Trophoblast cell (in vitro differentiated cells and primary cell): ENCODE data around the gene MTCH1.

Source experiments
- DNase-seq, 2 donors: peaks; one replicate each; pipeline ENCODE4 v3.0.0-alpha.2; 2016
- H2AFZ ChIP-seq: 2 replicates; pipeline ENCODE4 v1.6.1; 2013; ENCODE audit warnings: low read length, moderate library complexity, mild to moderate bottlenecking; ENCODE audit not compliant: insufficient read depth, poor library complexity
- H2AK5ac ChIP-seq: 2 replicates; pipeline ENCODE4 v1.6.1; 2013; ENCODE audit warnings: mild to moderate bottlenecking, low read length
- H2BK120ac ChIP-seq: 2 replicates; pipeline ENCODE4 v1.6.1; 2013; ENCODE audit warnings: low read length, mild to moderate bottlenecking, moderate library complexity; ENCODE audit not compliant: insufficient read depth, poor library complexity
- H2BK12ac ChIP-seq: 2 replicates; pipeline ENCODE4 v1.6.1; 2013; ENCODE audit warnings: mild to moderate bottlenecking, low read length, moderate library complexity
- H2BK5ac ChIP-seq: 2 replicates; pipeline ENCODE4 v1.6.1; 2013; ENCODE audit warnings: low read length, low read depth, moderate library complexity, mild to moderate bottlenecking; ENCODE audit not compliant: poor library complexity
- H3K14ac ChIP-seq: 2 replicates; pipeline ENCODE4 v1.6.1; 2013; ENCODE audit warnings: mild to moderate bottlenecking, low read length
- H3K18ac ChIP-seq: 2 replicates; pipeline ENCODE4 v1.6.1; 2013; ENCODE audit warnings: mild to moderate bottlenecking, low read length
- H3K23ac ChIP-seq: 2 replicates; pipeline ENCODE4 v1.6.1; 2013; ENCODE audit warnings: low read length
- H3K27ac ChIP-seq: 2 replicates; pipeline ENCODE4 v1.5.1; 2013; ENCODE audit warnings: low read depth, mild to moderate bottlenecking, inconsistent platforms, low read length, moderate library complexity
- H3K27me3 ChIP-seq: 2 replicates; pipeline ENCODE4 v1.6.1; 2013; ENCODE audit warnings: inconsistent platforms, mild to moderate bottlenecking, low read length, moderate library complexity; ENCODE audit not compliant: insufficient read depth
- H3K36me3 ChIP-seq, 2 experiments: 1 replicate in 1 of 2; 2 replicates in 1 of 2; pipeline ENCODE4 v1.6.1; 2013; ENCODE audit warnings: low read length in 2 of 2, mild to moderate bottlenecking in 2 of 2, moderate library complexity in 1 of 2; ENCODE audit not compliant: insufficient read depth in 2 of 2, control insufficient read depth in 1 of 2
- H3K4ac ChIP-seq: 2 replicates; pipeline ENCODE4 v1.6.1; 2013; ENCODE audit warnings: low read depth, mild to moderate bottlenecking, low read length, moderate library complexity
- H3K4me1 ChIP-seq, 2 experiments: 1 replicate in 1 of 2; 2 replicates in 1 of 2; pipeline ENCODE4 v1.6.1; 2013; ENCODE audit warnings: low read length in 2 of 2, mild to moderate bottlenecking in 2 of 2, moderate library complexity in 1 of 2; ENCODE audit not compliant: insufficient read depth in 2 of 2, control insufficient read depth in 1 of 2
- H3K4me2 ChIP-seq: 2 replicates; pipeline ENCODE4 v1.6.1; 2013; ENCODE audit warnings: inconsistent platforms, mild to moderate bottlenecking, low read length, moderate library complexity
- H3K4me3 ChIP-seq: 2 replicates; pipeline ENCODE4 v1.5.1; 2013; ENCODE audit warnings: mild to moderate bottlenecking, low read depth, low read length, inconsistent platforms
- H3K79me1 ChIP-seq: one replicate; pipeline ENCODE4 v1.6.1; 2013; ENCODE audit warnings: low read length
- H3K79me2 ChIP-seq: 2 replicates; pipeline ENCODE4 v1.6.1; 2013; ENCODE audit warnings: low read length, mild to moderate bottlenecking; ENCODE audit not compliant: control insufficient read depth, insufficient read depth, poor library complexity
- H3K9ac ChIP-seq: 2 replicates; pipeline ENCODE4 v1.6.1; 2013; ENCODE audit warnings: mild to moderate bottlenecking, low read length
- H3K9me3 ChIP-seq: 2 replicates; pipeline ENCODE4 v1.6.1; 2013; ENCODE audit warnings: low read depth, mild to moderate bottlenecking, control low read depth, inconsistent platforms, low read length; ENCODE audit not compliant: insufficient read depth
- H4K12ac ChIP-seq: 2 replicates; pipeline ENCODE4 v1.6.1; 2013; ENCODE audit warnings: low read depth, mild to moderate bottlenecking, low read length, moderate library complexity
- H4K8ac ChIP-seq: 2 replicates; pipeline ENCODE4 v1.6.1; 2013; ENCODE audit warnings: low read depth, mild to moderate bottlenecking, low read length, moderate library complexity
- H4K91ac ChIP-seq: one replicate; pipeline ENCODE4 v1.6.1; 2013; ENCODE audit warnings: low read depth, mild to moderate bottlenecking, low read length, moderate library complexity
- WGBS: extraction: QIAGEN DNeasy Blood & Tissue Kit; methylation state at CpG from one replicate; pipeline ENCODE4 v1.1.7; 2013; ENCODE audit warnings: missing lambda C conversion rate; ENCODE audit not compliant: insufficient read length, insufficient coverage; ENCODE audit errors: extremely low coverage; 5-methylcytosine and 5-hydroxymethylcytosine counted together

Gene MTCH1

GRCh38 chr6:36925809-36926208, 60.2 kb downstream of the MTCH1 start:
- Histone ChIP-seq H3K79me2 (no peaks in the 10 kb centered on the region), H4K12ac (no peak overlapping the region), H3K27ac (no peak overlapping the region), H3K23ac (no peak overlapping the region), H3K79me1 (no peaks in the 10 kb centered on the region), H4K91ac (no peak overlapping the region), H2AFZ (no peak overlapping the region), H2BK12ac (no peak overlapping the region), H4K8ac (no peak overlapping the region), H2BK120ac (no peak overlapping the region), H3K4me1 (peaks cover 4 to 7% of the 10 kb centered on the region in 2 experiments), H3K27me3 (no peaks in the 10 kb centered on the region), H3K9me3 (no peaks in the 10 kb centered on the region), H2AK5ac (no peak overlapping the region), H3K14ac (no peak overlapping the region), H3K4me2 (no peak overlapping the region), H3K4ac (no peak overlapping the region), H3K9ac (no peak overlapping the region), H3K18ac (no peak overlapping the region), H2BK5ac (no peak overlapping the region), H3K36me3 (peaks cover 6% of the 10 kb centered on the region in 2 experiments), H3K4me3 (no peak overlapping the region)
- DNase-seq, result no peak
- no CpG with 5 or more reads among the region's 4 CpGs for WGBS

- Histone ChIP-seq H4K8ac (no peak overlapping the region), H3K9ac (no peak overlapping the region), H2BK120ac (no peak overlapping the region), H3K14ac (no peak overlapping the region), H3K4me2 (no peak overlapping the region), H3K27ac (no peak overlapping the region), H2BK12ac (no peak overlapping the region), H3K36me3 (peaks cover 6 to 8% of the 10 kb centered on the region in 2 experiments), H3K4me3 (no peak overlapping the region), H3K27me3 (no peaks in the 10 kb centered on the region), H4K12ac (no peak overlapping the region), H3K4me1 (peaks cover 4 to 7% of the 10 kb centered on the region in 2 experiments), H3K23ac (no peak overlapping the region), H3K79me2 (no peaks in the 10 kb centered on the region), H3K9me3 (no peaks in the 10 kb centered on the region), H3K79me1 (no peaks in the 10 kb centered on the region), H3K4ac (no peak overlapping the region), H2AK5ac (no peak overlapping the region), H4K91ac (no peak overlapping the region), H2AFZ (no peak overlapping the region), H2BK5ac (no peak overlapping the region), H3K18ac (no peak overlapping the region)
- no CpG with 5 or more reads among the region's 5 CpGs for WGBS
- no peak for DNase-seq
Observed at GRCh38 chr6:36924778-36925374, 61.1 kb downstream of the MTCH1 start.

DNA sequence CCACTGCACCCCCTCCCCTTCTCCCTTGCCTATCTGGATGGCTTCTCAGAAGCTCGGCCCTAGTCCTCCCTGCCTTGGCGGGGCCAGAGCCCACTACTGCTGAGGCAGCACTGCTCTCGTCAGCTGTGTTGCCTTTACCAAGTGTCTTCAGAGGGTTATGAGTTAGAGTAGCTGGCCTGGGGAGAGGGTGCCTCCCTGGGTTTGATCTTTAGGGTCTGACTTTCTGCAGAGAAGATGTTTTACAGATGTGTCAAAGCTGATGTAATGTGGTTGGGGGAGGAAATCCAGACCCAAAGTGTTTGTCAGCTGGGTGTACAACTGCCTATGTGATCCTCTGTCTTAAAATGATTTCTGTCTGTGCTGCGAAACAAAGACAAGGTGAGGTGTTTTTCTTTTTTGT, 61.9 kb downstream of the MTCH1 start:
- Histone ChIP-seq H3K79me1 (no peaks in the 10 kb centered on the region), H3K4me2 (no peak overlapping the region), H2BK12ac (no peak overlapping the region), H2BK5ac (no peak overlapping the region), H4K8ac (no peak overlapping the region), H3K27ac (no peak overlapping the region), H3K9me3 (no peaks in the 10 kb centered on the region), H3K4me3 (no peak overlapping the region), H3K79me2 (no peaks in the 10 kb centered on the region), H3K14ac (no peak overlapping the region), H3K9ac (no peak overlapping the region), H3K4me1 (peaks cover 4 to 7% of the 10 kb centered on the region in 2 experiments), H4K91ac (no peak overlapping the region), H2AFZ (no peak overlapping the region), H4K12ac (no peak overlapping the region), H3K18ac (no peak overlapping the region), H3K36me3 (peaks cover 8% of the 10 kb centered on the region in 2 experiments), H3K4ac (no peak overlapping the region), H2BK120ac (no peak overlapping the region), H2AK5ac (no peak overlapping the region), H3K23ac (no peak overlapping the region), H3K27me3 (no peaks in the 10 kb centered on the region)
- DNase-seq, result no peak
- WGBS, result no CpG with 5 or more reads among the region's 4 CpGs

DNA sequence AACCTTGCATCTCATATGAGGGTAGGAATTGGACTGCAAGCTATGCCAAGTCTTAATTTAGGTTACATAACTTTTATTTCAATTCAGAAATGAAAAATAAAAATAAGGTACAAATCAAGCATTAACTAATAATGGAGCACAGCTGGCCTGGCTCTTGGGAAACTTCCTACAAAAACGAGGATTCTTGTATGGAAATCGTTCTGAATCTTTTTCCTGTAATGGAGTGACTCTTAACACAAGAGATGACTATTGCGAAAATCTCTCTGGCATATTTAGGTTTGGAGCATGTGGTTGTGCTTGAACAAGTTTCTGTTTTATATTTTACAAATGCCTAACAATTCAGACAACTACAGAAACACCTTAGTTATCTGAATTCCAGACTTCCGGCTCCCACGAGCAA, 65.5 kb downstream of the MTCH1 start:
- H3K4me3 ChIP-seq, result no peak overlapping the region
- no CpG with 5 or more reads among the region's 5 CpGs for WGBS

More for the DNA sequence above, 65.5 kb downstream of the MTCH1 start:
- no peak overlapping the region for H4K12ac ChIP-seq
- H2AK5ac ChIP-seq, result no peak overlapping the region
- H2BK12ac ChIP-seq, result no peak overlapping the region
- H3K79me2 ChIP-seq, result no peaks in the 10 kb centered on the region
- H2AFZ ChIP-seq, result no peak overlapping the region
- no peak overlapping the region for H3K27ac ChIP-seq
- no peak overlapping the region for H3K9ac ChIP-seq
- H3K79me1 ChIP-seq, result no peaks in the 10 kb centered on the region
- no peak overlapping the region for H4K8ac ChIP-seq
- H3K18ac ChIP-seq, result no peak overlapping the region
- no peak overlapping the region for H2BK120ac ChIP-seq
- no peak overlapping the region for H2BK5ac ChIP-seq
- no peaks in the 10 kb centered on the region for H3K9me3 ChIP-seq
- H3K14ac ChIP-seq, result no peak overlapping the region
- H3K27me3 ChIP-seq, result no peaks in the 10 kb centered on the region
- peaks cover 12 to 19% of the 10 kb centered on the region in 2 experiments for H3K36me3 ChIP-seq
- no peak overlapping the region for H3K4me2 ChIP-seq
- no peak for DNase-seq
- H4K91ac ChIP-seq, result no peak overlapping the region
- H3K4me1 ChIP-seq, result peaks cover 4 to 7% of the 10 kb centered on the region in 2 experiments
- no peak overlapping the region for H3K23ac ChIP-seq
- H3K4ac ChIP-seq, result no peak overlapping the region
